HG03469 (cell line): ENCODE measurements around the gene AGPAT4.
"Not testable (repeated sequence)": the region's sequence is repeated elsewhere in the genome, so short reads cannot be mapped to it uniquely, and the experiment has no call there.

Experiments used
- ATAC-seq: cut with Tn5 transposase; IDR thresholded peaks from one replicate; pipeline ENCODE4 v1.9.1; 2021; ENCODE audit warnings: mild to moderate bottlenecking, moderate library complexity, moderate number of reproducible peaks; ENCODE audit not compliant: unreplicated experiment

The AGPAT4 gene

GRCh38 chr6:161123319-161123718 is 150.5 kb downstream of the AGPAT4 start:
- ATAC-seq, result not testable (repeated sequence)

DNA sequence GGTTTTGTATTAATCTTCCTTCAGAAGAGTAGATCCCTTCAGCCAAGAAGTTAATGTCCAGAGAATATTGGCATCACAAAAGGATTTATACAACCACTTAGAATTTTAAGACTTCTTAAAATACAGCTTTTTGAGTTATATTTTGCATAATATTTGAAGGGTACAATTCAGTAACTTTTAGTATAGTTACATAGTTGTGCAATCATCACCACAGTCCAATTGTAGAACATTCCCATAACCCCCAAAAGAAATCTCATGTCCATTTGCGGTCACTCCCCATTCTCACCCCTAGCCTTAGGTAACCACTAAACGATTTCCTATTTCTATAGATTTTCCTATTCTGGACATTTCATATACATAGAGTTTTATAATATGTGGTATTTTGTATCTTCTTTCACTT is 155.9 kb downstream of the AGPAT4 start:
- ATAC-seq, result no peak

DNA sequence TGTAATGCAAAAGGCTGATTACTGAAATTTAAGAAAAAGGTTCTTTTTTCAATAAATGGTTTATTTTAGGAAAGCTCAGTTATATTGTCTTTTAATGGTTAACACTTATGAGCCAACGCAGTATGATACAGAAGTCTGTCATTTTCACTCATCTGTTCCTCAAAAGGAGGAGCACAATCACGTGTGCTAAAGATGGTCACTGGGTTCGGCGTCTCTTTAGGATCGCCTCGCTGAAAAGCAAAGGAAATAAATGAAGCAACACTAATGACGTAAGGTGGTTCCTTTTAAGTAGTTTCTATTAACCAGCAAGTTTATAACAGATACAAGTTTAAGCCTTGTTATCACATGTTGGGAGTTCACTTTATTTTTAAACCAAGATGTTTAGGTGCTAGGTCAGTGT is 156.6 kb downstream of the AGPAT4 start:
- no peak for ATAC-seq

GRCh38 chr6:161116554-161116953 is 157.3 kb downstream of the AGPAT4 start:
- ATAC-seq, result no peak

- ATAC-seq, result no peak
Measured at GRCh38 chr6:161115468-161115867, 158.4 kb downstream of the AGPAT4 start.

GRCh38 chr6:161111261-161111660 is 162.6 kb downstream of the AGPAT4 start:
- no peak for ATAC-seq

- ATAC-seq, result no peak
Measured at GRCh38 chr6:161110028-161110779, 163.7 kb downstream of the AGPAT4 start.

DNA sequence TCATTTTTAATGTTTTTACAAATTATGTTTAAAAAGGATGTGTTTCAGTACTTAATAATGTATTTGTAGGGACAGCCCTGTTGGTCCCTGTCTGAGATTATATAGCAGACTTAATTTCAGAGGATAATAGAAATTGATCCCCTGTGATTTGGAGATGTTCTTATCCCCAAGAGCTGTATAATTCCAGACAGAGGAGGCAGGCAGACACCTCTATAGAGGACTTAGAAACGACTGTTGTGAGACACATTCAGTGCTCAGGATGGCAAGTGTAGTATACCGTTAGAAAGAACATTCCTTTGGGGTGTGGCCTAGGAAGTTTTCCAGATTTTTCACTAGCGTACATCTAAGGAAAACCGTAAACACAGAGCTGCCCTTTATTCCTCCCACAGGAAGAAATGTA is 164.5 kb downstream of the AGPAT4 start:
- ATAC-seq, result no peak

DNA sequence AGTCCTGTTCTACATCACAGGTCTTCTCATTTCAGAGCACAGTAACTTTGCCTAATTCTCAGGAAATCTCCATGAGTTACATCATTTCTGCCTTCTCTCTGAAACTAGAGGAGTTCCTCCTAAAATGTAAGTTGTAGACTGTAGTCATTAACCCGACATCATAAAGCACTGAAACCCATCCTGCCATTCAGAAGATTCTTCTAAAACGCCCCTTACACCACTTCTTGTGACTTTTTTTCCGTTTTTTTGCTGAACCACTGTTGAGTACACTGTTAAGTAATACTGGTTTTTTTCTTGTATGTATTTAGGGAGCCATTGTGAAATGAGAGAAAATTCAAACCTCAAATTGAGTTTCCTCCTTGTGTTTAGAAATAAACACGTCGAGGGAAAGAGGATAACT is 164.9 kb downstream of the AGPAT4 start:
- no peak for ATAC-seq

GRCh38 chr6:161107779-161108730 is 165.8 kb downstream of the AGPAT4 start:
- ATAC-seq, result no peak

GRCh38 chr6:161105408-161105807 is 168.5 kb downstream of the AGPAT4 start:
- no peak for ATAC-seq

DNA sequence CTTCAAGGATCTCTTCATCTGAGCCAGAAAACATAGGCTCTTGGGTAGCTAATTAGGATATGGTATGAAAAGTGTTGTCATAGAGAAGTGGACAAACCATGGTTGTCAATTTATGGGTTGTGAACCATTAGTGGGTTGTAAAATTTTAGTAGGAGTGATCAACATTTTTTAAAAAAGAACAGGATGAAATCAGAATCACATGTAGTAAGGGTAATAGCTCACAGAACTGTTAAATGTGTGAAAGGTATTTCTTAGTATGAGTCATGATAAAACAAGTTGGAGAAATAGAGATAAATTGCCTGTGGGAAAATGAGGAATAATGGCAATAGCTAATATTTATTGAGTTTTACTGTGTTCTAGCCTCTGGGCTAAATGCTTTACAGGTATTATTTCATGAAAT is 168.9 kb downstream of the AGPAT4 start:
- no peak for ATAC-seq

DNA sequence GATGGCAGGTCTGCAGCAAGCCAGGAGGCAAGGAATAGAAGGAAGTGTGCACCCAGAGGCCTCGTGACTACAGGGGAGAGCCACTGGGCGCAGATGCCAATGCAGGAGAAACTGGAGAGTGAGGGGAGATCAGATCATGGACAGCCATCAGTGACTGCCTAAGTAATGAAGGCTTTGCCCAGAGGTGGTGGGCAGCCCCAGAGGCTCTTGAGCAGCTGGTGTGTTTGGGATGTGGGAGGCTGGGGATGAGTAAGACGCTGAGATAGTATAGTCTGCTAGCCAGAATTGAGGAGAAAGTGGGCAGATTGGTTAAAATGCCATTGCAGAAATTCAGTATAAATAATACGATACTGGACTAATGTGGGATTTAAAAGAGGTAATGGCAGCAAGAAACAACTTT is 170.4 kb downstream of the AGPAT4 start:
- ATAC-seq, result no peak

- ATAC-seq, result no peak
Measured at GRCh38 chr6:161101517-161101916, 172.3 kb downstream of the AGPAT4 start.

- ATAC-seq, result no peak
Measured at GRCh38 chr6:161100072-161100471, 173.8 kb downstream of the AGPAT4 start.

DNA sequence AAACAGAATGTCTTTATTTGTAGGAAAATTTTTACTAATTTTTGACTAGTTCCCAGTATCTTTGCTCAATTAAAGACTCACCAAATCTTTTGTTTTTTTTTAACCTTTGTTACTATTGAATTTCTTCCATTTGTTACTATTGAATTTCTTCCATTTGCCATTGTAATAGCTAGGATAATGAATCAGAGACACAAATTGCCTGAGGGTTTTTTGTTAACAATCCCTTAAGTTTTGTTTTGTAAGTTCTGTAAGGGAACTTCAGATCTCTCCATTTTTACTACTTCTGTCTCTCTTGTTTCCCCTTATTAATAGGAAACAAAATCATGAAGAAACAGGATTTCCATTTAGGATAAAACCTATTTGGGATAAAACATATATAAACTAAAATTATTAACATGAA is 177.9 kb downstream of the AGPAT4 start:
- no peak for ATAC-seq

GRCh38 chr6:161094955-161095354 is 178.9 kb downstream of the AGPAT4 start:
- no peak for ATAC-seq

DNA sequence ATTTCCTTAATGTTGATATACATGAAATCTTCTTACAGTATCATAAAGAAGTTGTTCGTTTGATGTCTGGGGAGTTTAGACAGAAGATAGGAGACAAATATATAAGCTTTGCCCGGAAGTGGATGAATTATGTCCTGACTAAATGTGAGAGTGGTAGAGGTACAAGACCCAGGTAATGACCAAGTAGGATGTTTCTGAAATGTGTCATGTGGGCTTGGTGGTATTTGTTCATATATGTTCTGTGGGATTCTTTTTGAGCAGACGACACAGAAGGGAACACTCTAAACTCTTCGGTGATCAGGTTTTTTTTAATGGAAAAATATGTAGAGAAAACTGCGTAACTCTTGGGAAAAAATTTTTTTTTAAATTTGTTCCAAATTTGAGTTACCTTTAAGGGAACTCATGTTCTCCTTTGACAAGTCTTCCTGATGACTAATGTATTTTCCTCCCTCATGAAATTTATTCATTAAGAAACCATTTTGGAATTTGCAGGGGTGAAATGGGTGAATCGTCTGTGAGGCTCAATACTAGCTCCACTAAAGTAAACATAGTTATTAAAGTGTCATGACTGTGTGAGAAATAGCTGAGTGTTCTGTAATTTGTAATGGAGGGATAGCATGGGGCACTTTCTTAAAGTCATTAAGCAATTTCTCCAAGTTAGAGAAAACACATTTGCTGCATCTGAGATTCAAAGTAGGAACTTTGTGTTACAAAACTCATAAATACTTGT is 181.7 kb downstream of the AGPAT4 start:
- no peak for ATAC-seq

DNA sequence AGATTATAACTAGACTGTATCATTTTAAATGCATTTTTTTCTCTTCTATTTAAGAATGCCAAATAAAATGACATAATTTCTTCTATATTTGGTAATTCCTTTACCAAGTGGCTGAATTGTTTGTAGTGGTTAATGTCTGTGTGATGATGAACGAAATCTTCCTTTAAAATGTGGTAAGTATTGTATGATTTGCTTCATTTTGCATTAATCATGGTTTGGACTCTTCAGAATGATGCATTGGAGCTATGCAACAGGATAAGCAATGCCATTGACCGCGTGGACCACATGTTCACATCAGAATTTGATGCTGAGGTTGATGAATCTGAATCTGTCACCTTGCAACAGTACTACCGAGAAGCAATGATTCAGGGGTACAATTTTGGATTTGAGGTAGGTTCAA is 182.7 kb downstream of the AGPAT4 start:
- ATAC-seq, result no peak

DNA sequence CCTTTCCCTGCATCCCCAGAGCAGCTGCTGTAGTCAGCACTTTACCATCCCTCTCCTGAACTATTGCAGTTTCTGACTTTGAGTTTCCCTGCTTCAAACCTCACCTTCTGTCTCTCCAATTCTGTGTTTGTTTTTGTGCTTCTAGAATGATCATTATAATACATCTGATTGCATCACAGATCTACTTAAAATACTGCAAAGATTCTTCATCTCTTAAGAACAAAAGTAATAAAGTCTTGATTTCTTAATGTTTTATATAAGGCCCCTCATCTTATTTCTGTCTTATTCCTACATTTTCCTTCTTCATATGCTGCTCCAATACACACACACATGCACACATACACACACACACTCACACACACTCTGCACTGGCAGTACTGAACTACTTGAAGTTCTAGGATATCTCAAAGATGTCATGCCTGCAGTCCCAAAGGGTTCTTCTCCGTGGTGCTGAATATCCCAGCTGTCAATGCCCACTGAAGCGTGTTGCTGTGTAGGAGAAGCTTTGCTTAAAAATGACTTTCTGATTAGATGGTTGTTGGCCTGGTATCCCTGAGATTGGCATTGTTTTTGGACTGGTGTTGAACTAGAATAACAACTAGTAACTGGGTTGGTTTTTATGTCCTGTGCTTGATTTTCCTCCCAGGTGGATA is 185.1 kb downstream of the AGPAT4 start:
- no peak for ATAC-seq

GRCh38 chr6:161085246-161085645 is 188.6 kb downstream of the AGPAT4 start:
- ATAC-seq, result no peak
